ENCODE results near the gene CYTH3.
"Not testable (repeated sequence)": the region's sequence is repeated elsewhere in the genome, so short reads cannot be mapped to it uniquely, and the experiment has no call there.

The CYTH3 gene

GRCh38 chr7:6163402-6163801 is 109.0 kb downstream of the CYTH3 start:
- DNase-seq = no peak

DNA sequence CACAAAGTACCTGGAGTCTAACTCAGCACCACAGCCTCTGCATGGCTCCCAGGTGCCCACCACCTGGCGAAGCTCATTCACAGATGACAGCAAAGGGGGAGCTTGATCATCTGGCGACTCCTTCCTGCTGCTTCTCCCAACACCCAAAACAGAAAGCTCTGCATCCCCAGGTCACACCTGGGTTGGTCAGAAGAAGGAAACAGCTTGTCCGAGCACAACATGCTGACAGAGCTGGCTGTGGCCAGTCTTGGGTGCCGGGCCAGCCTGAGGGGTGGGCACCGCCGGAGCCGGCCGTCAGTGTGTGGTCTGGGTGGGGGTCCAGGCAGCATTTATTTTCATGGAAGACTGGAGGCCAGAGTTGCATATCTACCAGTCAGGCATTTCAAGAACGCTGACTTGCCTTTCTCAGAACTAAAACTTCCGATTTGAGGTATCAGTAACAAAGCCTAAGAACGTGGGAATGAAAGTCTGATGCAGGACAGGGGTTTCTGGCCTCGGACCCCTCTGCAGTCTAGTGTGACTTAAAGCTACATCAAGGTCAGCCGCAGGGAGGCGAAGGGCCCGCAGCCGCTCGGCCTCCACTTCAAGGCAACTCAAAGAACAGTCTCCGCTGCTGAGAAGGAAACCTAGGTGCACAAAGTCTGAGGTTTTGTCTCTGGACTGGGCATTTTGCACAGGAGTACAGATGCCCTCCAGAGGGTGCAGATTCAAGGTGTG is 109.6 kb downstream of the CYTH3 start:
- DNase-seq = no peak

DNA sequence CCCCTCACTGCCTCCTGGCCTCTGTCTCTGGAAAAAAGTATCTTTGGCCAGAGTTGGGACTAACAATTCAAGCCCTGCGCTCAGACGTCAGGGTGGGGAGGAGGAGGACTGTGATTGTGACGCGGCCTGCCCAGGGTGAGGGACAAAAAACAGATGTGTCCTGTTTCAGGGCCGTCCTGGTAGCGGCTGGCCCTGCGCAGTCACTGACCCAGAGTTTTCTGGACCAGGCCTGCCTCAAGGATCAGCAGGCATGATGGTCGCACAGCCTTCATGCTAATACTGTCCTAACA is 110.1 kb downstream of the CYTH3 start:
- DNase-seq = no peak

DNA sequence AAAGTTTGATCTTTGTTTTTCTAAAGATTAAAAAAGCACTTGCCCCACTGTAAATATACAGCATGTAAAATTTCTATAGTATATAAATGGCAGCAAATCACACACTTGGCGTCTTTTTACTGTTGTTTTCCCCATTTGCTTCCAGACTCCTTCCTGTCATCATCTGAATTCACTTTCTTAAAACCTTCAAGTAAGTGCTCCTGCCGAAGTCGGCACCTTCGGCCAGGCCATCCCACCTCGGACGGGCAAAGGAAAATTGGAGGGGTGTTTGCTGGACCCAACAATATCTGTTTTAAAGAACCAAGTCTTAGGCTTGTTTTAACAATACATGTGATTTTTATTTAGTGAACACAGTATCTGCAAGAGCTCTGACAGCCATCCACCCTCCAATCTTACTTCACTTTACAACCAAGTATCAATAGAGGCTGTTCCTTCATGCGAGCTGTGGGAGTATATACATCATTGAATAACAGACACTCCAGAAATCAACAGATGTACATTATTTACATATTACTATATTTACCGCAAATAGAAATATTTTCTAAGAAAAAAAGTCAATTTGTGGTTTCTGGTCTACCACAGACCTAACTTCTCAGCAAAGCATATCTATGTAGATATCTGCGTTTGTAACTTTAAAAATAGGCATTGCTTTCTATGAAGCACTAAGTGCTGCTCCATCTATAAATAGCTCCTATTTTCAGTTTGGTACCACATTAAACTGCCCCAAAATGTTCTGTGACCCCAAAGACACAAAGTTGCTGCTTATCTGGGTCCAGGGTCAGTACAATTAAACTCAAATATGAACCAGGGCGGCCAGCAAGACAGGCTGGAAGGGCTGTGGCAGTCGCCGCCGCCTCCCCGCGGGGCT is 110.7 kb downstream of the CYTH3 start:
- no peak for DNase-seq

DNA sequence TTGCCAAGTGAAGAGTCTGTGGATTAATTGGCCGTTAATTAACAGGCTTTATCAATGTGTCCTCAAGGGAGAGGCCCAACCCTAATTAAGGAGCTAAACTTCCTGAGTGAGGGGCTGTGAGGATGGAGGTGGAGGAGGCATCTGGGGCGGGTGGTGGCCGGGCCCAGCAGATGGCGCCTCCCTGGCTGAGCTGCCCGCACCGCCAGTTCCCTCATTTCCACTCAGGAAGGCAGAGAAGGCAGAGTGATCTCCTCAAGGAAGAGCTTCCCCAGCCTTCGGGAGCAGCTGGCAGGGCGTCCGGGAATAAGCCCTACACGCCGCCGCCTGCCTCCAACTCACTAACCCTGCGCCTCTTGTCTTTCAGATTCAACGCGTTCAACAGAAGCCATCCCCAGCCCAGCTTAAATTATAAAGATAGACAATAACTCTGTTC is 112.2 kb downstream of the CYTH3 start:
- DNase-seq = no peak

DNA sequence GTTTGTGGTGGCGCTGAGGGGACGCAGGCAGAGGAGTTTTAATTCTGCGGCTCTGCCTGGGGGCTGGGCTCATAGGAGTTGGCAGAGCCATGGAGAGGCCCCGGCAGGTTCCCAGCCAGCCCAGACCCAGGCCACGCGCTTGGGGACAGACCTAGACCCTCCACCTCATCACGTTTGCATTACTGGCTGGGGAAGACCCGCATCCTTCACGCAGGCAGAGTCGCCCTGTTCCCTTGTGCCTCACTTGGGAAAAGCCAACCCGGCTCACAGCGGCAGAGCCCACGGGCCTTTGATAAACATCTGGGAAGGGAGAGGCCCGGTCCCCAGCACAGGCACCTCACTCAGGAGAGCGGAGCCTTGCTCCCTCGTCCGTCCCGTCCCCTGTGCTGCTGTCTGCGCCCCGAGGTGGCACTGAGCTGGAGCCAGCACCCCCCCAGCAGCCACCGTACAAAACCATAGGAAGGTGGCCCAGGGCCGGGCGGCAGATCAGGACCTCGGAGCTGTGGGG is 112.8 kb downstream of the CYTH3 start:
- DNase-seq = no peak

DNA sequence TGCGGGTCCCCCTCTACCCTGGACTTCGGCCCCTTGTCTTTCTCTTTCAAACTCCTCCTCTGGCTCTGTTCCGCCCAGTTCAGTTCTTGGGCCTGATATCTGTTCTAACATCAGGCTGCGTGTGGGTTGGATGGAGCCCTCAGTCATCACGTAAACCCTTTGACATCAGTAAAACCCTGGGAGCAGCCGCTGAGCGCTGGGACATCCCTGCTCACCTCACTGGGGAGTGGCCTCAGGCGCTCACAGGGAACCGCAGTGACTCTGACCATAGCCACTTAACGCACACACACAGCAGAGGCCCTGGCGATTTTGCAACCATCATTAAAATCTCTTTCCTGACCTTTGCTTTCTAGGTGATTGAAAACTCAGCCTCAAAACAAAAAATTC is 113.3 kb downstream of the CYTH3 start:
- no peak for DNase-seq

GRCh38 chr7:6158424-6159096 is 113.9 kb downstream of the CYTH3 start:
- DNase-seq = no peak

GRCh38 chr7:6157685-6158423 is 114.6 kb downstream of the CYTH3 start:
- DNase-seq = no peak

- no peak for DNase-seq
These were observed 115.7 kb downstream of the CYTH3 start for GRCh38 chr7:6156734-6157133.

DNA sequence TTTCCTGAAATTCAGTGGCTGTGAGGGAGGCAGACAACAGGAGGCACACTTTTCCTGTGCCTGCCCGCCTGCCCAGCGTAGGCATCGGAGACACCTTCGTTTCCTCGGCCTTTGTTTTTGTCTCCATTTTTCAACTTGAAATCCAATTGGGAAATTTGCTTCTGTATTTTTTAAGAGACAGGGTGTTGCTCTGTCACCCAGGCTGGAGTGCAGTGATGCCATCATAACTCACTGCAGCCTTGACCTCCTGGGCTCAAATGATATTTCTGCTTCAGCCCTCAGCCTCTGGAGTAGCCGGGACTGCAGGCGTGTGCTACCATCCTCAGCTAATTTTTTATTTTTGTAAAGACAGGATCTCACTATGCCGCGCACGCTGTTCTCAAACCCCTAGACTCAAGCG is 116.8 kb downstream of the CYTH3 start:
- DNase-seq = no peak

DNA sequence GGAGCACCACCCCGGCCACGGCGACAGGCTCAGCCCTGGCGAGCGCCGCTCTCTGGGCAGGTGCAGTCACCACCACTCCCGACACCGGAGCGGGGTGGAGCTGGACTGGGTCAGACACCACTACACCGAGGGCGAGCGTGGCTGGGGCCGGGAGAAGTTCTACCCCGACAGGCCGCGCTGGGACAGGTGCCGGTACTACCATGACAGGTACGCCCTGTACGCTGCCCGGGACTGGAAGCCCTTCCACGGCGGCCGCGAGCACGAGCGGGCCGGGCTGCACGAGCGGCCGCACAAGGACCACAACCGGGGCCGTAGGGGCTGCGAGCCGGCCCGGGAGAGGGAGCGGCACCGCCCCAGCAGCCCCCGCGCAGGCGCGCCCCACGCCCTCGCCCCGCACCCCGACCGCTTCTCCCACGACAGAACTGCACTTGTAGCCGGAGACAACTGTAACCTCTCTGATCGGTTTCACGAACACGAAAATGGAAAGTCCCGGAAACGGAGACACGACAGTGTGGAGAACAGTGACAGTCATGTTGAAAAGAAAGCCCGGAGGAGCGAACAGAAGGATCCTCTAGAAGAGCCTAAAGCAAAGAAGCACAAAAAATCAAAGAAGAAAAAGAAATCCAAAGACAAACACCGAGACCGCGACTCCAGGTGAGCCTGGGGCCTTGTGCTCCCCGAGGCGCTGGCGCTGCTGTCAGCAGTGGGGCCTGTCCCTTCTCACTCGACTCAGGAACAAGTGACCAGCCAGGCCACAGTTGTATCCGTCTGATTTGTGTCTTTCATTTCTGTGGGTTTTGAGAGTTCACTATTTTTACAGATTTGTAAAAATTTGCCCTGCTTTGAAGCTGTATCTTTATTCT is 117.7 kb downstream of the CYTH3 start:
- DNase-seq = no peak

DNA sequence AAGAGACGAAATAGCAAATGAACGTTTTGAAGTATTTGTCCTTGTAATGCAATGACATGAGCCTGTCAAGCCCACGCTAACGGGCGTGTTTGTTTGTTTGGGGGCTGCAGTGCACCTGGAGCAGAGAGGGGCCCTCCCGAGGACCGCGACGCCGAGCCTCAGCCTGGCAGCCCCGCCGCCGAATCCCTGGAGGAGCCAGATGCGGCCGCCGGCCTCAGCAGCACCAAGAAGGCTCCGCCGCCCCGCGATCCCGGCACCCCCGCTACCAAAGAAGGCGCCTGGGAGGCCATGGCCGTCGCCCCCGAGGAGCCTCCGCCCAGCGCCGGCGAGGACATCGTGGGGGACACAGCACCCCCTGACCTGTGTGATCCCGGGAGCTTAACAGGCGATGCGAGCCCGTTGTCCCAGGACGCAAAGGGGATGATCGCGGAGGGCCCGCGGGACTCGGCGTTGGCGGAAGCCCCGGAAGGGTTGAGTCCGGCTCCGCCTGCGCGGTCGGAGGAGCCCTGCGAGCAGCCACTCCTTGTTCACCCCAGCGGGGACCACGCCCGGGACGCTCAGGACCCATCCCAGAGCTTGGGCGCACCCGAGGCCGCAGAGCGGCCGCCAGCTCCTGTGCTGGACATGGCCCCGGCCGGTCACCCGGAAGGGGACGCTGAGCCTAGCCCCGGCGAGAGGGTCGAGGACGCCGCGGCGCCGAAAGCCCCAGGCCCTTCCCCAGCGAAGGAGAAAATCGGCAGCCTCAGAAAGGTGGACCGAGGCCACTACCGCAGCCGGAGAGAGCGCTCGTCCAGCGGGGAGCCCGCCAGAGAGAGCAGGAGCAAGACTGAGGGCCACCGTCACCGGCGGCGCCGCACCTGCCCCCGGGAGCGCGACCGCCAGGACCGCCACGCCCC is 118.5 kb downstream of the CYTH3 start:
- DNase-seq = no peak

- DNase-seq = no peak
These were observed 120.3 kb downstream of the CYTH3 start for GRCh38 chr7:6151994-6152735.

- DNase-seq = not testable (repeated sequence)
These were observed 120.9 kb downstream of the CYTH3 start for GRCh38 chr7:6151527-6151926.

- no peak for DNase-seq
These were observed 122.4 kb downstream of the CYTH3 start for GRCh38 chr7:6149996-6150395.

DNA sequence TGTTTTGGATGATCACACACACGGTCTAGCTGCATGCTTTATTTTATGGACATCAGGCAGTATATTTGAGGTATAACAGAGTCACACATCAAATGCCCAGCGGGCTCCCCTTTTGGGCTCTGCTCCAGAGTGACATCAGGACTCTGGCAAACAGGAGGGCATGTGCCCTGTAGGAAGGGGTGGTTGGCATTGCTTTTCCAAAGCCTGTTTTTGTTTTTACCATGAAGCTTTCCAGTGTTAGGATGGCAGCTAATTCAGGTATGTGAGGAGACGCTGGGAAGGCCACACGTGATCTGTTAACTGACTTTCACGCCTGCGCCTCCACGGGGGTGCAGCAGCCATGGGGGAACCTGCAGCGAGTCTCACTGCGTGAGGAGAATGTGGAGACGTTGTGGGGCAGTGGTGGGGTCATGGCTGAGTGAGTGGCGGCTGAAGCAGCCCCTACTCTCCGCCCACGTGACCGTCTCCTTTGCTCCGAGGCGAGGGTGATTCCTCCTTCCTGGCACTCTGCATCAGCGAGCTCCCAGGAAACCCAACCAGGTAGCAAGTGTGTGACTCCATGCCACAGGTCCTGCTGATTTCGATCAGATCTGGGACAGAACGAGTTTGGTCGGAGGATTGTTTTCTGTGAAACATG is 123.6 kb downstream of the CYTH3 start:
- DNase-seq = no peak

DNA sequence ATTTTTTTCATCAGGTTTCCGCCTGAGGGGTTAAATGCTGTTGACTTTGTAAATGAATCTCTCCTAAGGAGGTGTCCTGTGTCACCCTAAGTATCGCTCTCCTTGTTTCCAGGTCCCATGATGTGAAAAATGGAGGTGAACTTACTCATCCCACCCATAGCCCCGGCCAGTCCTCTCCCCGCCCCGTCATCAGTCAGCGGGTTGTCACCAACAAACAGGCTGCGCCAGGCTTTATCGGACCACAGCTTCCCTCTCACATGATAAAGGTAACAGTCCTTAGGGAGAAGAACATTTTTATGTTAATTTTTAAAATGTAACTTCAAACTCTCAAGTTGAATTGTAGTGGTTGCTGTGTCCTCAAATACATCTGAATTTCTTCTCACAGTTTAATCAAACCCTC is 124.8 kb downstream of the CYTH3 start:
- no peak for DNase-seq

GRCh38 chr7:6146666-6147065 is 125.8 kb downstream of the CYTH3 start:
- DNase-seq = no peak

DNA sequence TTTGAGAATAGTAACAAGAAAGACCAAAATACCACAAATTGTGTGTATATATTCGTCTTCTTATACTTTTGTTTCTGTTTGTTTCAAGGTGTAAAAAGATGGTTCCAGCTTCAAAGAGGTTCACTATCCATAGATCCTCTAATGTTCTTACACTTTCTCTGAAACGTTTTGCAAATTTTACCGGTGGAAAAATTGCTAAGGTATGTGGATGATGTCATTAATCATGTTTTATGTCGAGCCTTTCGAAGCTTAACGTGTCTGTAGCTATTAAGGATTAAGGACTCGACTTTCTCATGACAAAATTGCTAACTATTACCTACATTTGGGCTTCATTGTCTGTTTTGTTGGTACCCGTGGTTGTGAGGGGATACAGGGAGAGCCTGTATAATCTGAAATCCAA is 128.4 kb downstream of the CYTH3 start:
- no peak for DNase-seq
